Superior temporal gyrus (tissue), 1 donor: ENCODE measurements around the gene TCF12.
"Not testable (repeated sequence)": the region's sequence is repeated elsewhere in the genome, so short reads cannot be mapped to it uniquely, and the experiment has no call there.

Experiments used
- DNase-seq: peaks from one replicate; pipeline ENCODE4 v3.0.0-alpha.2; 2016; ENCODE audit errors: extremely low spot score

The TCF12 gene

DNA sequence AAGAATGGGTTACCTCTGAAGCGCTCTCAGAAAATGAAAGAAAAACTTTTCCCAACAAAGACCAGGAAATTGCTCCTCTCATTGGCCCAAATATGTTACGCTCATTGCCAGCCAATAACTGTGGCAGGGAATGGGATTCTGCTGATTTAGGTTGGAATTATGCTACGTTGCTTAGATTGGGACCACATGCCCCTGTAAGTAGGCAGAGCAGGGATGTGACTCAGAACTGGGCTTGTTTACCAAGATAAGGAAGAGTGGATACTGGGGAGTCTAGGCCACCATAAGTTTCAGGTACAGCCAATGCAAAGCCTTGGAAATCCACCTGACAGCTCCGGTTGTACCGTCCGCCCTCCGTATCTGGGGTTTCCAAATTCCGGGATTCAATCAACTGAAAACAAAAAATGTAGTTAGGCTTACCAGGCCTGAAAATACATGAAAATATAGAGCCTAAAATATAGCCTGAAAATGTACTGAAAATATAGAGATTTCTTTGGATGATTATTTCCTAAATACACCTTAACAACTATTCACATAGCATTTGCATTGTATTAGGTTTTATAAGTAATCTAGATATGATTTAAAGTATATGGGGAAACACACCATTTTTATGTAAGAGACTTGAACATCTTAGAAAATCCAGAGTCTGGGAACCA, 1.5 kb upstream of the TCF12 start:
- no peak for DNase-seq

GRCh38 chr15:56917652-56918045, 795 bp upstream of the TCF12 start:
- peak; percentile 78 for DNase-seq

GRCh38 chr15:56919031-56919608, 676 bp downstream of the TCF12 start:
- DNase-seq = peak; percentile 22

DNA sequence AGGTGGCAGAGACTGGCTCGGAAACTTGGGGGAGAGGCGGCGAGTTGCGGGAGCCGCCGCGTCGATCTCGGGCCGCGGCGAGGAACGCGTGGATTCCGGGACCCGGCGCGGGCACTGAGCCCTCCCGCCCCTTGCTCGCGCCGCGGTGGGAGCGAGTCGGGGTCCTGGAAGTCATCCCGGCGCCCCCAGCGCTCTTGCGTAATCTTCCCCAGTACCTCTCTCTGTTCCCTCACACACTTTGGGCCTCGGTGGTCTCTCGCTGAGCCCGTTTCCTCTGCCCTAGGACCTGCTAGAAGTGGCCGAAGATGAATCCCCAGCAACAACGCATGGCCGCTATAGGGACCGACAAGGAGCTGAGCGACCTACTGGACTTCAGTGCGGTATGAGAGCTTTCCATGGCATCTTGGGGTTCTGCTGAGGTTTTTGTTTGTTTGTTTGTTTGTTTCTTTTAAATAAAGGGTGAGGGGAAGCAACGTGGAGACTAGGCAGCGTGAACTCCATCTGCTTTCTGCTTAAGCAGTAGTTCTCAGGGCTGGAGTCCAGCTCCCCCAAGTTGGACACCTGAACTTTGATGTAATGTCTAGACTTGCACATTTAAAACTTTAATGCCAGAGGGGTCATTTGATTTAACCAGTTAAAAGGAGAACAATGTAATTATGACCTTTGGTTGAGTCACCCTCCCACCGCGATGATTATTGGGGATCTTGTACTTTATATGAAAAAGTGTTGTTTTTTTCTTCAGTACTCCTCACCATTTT, 1.3 kb downstream of the TCF12 start:
- peak; percentile 68 for DNase-seq

DNA sequence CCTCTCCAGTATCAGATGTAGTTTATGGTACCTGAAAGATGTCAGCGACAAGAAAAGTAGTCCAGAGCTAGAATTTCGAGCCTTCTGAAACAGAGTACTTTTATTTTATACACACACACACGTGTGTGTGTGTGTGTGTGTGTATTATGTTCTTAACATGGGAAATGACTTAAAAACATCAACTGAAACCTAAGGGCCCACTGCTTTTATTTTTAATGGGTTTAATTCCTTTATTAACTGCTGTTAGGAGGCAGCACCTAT, 1.9 kb downstream of the TCF12 start:
- DNase-seq = no peak

GRCh38 chr15:56923174-56923591, 4.7 kb downstream of the TCF12 start:
- no peak for DNase-seq

- DNase-seq = no peak
Measured at GRCh38 chr15:56927816-56928215, 9.4 kb downstream of the TCF12 start.

DNA sequence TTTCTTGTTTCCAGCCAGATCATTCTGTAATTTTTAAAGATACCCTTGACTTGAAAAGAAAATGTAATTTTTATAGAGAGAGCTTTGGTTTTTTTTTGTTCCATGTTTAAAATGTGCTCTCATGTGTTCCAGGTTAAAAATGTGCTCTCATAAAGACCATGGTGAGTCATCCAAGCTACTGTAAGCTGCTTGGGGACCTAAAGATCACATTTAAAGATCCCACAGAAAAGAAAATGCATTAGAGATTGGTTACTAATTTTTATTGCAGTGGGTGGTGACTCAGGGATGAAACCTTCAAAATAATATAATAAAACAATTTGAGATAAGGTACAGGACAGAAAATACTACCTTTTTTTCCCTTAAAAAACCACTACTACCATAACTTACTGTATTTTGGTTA, 11.0 kb downstream of the TCF12 start:
- DNase-seq = no peak

DNA sequence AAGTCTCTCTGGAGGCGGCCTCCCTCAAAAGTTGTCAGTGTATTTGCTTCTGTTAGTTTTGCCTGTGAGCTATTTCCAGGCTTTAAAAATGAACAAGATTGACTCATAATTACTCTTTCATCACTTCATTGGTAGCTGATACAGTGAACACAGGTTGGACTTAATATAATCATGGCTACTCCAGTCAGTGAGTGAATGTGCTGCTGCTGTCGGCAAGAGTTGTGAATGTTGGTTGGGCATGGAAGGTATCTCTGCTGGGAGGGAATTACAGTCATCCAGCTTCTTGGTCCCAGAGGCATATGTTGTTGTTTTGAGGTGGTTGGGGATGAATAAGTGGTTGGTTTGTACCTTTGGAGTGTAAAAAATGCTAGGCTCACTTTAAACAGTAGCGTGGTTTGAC, 11.5 kb downstream of the TCF12 start:
- no peak for DNase-seq

GRCh38 chr15:56930669-56931313, 12.3 kb downstream of the TCF12 start:
- DNase-seq = no peak

GRCh38 chr15:56931639-56932508, 13.4 kb downstream of the TCF12 start:
- DNase-seq = peak; percentile 28

GRCh38 chr15:56932509-56932868, 14.0 kb downstream of the TCF12 start:
- DNase-seq = not testable (repeated sequence)

DNA sequence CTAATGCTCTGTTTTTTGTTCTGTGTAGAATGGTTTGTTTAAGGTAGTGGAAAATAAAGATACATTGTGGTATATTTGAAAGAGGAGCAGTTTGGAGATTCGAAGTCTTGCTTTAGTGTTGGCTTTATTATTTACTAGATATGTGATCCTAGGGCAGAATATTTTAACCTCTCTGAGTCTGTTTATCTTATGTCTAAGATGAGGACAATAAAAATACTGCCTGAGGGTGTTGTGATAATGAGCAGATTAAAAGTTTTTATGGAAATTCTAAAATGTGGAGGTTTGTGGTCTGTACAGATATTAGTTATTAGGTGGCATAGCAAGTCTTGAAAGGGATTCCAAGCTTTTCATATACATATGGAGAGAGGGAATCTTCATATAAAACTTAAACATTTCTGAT, 15.0 kb downstream of the TCF12 start:
- no peak for DNase-seq

DNA sequence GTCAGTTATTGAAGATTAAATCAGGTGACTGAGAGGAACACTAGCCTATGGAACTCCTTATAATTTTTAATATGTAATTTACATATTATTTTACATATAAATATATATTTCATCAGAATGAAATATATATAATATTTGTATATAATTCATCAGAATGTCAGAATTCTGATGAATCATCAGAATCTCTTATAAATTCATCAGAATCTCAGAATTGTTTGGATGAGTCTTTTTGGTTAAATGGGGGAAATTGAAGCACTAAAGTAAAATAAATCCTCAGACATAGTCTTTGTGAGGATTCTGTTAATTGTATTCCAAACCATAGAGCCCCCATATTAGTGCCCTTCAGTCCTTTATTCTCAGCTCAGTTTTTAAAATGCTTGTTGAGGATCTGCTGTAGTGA, 15.4 kb downstream of the TCF12 start:
- DNase-seq = no peak

DNA sequence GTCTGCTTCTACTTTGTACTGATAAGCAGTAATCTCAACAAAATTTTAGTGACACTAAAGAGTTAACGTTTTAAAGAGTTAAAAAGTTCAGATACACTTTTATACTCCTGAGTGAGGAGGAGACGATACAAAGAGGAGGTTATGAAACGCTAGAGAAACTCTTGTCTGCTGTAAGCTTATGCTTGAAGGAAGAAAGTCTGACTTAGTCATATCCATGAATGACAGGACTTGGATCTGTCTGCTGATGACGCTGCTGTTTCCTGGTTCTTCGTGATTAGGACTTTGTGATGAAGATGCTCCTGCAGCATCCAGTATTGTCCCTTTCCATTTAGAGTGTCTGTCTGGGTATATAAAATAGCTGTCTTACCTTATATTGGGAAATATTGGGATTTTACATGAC, 15.8 kb downstream of the TCF12 start:
- DNase-seq = peak; percentile 35

- DNase-seq = no peak
Measured at GRCh38 chr15:56936929-56937328, 18.5 kb downstream of the TCF12 start.

- DNase-seq = no peak
Measured at GRCh38 chr15:56939257-56939656, 20.8 kb downstream of the TCF12 start.

- DNase-seq = no peak
Measured at GRCh38 chr15:56940388-56940787, 21.9 kb downstream of the TCF12 start.

GRCh38 chr15:56942118-56942517, 23.7 kb downstream of the TCF12 start:
- DNase-seq = peak; percentile 78

- peak; percentile 59 for DNase-seq
Measured at GRCh38 chr15:56943403-56943802, 25.0 kb downstream of the TCF12 start.

GRCh38 chr15:56944485-56944884, 26.0 kb downstream of the TCF12 start:
- no peak for DNase-seq

DNA sequence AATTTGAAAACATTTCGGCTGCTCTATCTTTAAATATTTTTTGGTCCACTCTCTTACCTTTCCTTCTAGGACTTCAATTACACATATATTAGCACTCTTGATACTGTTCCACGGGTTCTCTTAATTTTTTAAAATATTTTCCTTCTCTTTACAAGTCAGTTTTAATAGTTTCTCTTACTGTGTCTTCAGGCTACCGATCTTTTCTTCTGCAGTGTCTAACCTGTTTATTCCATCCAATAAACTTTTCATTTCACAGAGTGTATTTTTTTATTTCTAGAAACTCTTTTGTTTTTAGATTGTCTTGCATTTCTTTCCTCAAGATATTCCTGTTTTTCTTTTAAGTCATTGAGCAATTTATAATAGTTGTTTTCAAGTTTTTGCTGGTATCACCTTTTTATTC, 27.7 kb downstream of the TCF12 start:
- DNase-seq = no peak
